CD4-positive, alpha-beta T cell treated with Interleukin-4 for 1 hour (primary cell): ENCODE results near the gene MTG2.
"Not testable (repeated sequence)": the region's sequence is repeated elsewhere in the genome, so short reads cannot be mapped to it uniquely, and the experiment has no call there.

Experiments
- DNase-seq, 2 donors: peaks; one replicate each; pipeline ENCODE4 v3.0.0-alpha.2; 2020 to 2022

Gene MTG2

DNA sequence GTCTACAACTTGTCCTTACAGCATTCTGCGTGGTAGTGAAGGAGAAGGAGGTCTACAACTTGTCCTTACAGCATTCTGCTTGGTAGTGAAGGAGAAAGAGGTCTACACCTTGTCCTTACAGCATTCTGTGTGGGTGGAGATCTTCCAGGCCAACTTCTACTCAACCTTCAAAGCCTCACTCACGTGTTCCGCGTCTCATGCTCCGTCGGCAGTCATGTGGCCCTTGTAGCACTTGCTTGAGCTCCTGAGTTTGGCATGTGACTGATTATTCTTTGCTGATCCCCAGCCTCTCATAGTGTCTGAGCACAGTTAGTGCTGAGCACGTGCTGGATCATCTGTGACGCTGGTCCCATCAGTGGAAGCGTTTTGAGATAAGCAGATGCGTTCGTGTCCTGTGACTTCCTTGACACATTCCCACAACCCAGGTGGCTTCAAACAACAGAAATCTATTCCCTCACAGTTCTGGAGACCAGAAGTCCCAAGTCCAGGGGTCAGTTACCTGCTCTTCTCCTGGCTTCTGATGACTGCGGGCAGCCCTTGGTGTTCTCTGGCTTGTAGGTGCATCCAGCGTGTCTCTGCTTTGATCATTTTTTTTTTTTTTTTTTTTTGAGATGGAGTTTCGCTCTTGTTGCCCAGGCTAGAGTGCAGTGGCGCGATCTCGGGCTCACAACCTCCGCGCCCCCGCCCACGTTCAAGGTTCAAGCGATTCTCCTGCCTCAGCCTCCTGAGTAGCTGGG lies 36.6 kb upstream of the MTG2 start:
- no peak for DNase-seq

DNA sequence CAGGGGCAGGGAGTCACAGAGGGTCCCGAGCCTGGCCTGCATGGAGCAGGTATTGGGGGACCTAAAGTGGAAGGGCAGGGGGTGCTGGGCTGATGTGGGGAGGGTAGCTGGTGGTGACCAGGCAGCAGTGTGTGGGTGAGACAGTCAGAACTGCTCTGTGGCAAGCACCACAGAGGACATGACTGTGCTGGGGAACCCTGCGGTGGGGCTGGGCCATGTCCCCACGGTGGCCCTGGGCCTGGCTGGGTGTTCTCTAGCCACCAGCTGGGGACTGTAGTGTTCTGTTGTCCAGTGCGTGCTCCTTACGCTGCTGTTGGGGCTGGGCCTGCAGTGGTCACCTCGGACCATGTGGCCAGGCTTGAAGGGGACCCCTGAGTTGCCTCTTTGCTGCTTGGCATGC lies 35.7 kb upstream of the MTG2 start:
- no peak for DNase-seq

DNA sequence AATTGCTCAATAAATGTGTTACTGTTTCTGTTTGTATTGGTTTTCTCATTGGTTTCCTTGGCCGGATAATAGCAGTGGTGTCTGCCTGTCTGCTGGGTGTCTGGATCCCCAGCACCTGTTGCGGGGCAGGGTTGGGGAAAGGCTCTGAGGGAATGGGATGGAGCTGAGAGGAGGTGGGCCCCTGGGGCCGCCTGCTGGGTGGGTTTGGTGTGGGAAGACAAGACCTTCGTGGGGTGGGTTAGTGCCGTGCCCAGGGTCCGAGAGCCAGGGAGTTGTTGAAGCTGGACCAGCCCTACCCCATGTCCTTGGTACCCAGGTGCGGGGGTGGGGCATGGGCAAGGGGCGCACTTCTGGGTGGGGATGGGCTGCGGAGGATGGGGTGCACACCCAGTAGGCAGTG lies 35.3 kb upstream of the MTG2 start:
- no peak for DNase-seq

DNA sequence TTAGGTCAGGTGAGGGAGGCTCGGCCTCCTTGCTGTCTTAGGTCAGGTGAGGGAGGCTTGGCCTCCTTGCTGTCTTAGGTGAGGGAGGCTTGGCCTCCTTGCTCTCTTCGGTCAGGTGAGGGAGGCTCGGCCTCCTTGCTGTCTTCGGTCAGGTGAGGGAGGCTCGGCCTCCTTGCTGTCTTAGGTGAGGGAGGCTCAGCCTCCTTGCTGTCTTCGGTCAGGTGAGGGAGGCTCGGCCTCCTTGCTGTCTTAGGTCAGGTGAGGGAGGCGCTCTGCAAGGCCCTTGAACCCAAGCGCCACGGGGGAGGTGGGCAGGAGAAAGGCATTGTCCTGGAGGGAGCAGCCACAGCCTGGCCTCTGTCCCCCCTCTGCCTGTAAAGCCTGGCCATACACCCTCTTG lies 34.4 kb upstream of the MTG2 start:
- DNase-seq, result not testable (repeated sequence)

DNA sequence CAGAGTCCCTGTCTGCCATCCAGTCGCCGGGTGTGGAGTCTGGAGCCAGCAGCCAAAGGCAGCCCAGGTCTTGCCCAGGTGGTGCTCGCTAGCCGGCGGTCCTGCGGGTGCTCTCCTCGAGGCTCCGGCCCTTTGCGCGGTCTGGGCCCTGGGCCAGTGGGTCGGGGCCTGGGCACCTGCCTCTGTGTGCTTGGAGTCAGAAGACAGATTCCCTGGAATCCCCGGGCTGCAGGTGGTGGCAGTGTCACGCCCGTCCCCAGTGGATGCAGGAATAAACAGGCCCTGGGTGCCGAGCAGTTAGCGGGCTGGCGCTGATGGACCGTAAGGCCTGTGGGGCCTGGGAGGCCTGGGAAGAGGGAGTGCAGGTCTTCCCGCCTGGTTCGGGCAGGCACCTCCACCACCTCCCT lies 33.9 kb upstream of the MTG2 start:
- DNase-seq, result no peak

DNA sequence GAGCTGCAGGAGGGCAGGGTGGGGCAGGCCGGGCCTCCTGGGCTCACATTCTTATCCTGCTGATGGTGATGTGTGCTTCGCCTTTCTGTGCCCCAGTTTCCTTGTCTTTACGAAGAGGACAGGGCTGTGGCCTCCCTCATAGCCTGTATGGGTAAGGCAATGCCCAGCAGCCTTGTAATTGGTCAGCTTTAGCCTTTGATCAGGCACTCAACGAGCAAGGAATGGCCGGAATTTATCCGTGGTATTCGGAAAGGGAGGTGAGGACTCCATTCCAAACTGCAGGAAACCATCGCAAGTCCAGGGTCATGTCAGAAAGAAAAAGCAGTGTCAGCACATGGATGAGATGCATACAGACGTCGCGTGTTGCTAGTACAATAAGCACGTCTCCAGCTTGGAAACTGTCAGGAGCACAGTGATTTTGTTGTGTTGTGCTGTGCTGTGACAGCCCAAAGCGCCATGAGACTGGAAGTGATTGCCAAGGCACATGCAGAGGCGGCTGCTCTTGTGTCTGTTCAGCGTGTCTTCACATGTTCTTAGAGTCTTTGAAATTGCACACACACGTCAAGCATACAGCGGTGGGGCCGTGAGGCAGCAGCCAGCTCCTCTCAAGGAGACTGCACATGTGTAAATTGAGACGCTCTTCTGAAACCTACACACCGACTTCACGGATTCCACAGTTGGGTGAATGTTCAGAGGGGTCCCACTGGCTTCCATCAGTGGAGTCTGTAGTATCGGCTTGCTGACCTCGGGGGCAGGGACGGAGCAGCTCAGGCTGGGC lies 33.1 kb upstream of the MTG2 start:
- no peak for DNase-seq

DNA sequence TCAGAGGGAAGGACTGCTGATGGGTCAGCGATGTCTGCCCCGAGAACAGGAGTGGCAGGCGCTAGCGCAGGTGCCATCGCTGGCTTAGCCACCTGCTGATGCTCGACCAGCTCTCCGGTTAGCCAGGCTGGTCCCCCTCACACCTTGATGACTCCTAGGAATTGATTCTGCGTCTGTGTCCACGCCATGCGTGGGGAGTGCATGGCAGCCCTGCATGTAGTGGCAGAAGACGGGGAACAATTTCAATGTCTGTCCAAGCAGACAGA lies 32.6 kb upstream of the MTG2 start:
- no peak for DNase-seq

DNA sequence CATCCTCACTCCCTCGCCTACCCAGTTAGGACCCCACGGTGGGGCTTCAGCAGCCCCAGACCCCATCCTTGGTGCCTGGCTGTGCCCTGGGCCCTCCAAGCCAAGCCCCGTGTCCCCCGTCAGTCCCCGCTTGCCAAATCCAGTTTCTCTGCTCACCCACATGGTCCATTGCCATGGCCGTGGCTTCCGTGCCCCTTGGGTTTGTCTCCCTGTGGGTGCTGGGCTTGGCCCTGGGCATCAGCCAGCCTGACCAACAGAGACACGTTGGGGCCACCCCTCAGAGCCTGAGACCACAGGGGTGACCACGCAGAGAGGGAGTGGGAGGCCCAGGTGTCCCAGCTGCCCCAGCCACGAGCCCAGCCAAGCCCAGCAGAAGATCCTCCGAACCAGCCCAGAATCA lies 31.6 kb upstream of the MTG2 start:
- no peak for DNase-seq

DNA sequence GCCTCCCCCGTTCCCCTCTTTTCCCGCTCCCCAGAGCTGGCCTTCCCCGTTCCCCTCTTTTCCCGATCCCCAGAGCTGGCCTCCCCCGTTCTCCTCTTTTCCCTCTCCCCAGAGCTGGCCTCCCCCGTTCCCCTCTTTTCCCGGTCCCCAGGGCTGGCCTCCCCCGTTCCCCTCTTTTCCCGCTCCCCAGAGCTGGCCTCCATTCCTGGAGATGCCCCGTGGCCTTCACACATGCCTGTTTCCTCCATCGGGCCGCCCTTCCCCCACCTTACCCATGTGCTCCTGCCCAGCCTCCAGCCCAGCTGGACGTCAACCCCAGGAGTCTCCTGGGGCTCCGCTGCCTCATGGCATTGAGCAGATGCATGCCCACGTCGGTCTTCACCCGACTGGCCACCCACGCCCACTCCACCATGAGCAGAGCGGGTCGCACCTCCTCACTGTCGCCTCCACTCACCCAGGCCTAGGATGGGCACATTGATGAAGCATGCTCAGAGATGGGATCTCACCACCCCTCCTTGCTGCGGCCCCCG lies 30.9 kb upstream of the MTG2 start:
- no peak for DNase-seq

DNA sequence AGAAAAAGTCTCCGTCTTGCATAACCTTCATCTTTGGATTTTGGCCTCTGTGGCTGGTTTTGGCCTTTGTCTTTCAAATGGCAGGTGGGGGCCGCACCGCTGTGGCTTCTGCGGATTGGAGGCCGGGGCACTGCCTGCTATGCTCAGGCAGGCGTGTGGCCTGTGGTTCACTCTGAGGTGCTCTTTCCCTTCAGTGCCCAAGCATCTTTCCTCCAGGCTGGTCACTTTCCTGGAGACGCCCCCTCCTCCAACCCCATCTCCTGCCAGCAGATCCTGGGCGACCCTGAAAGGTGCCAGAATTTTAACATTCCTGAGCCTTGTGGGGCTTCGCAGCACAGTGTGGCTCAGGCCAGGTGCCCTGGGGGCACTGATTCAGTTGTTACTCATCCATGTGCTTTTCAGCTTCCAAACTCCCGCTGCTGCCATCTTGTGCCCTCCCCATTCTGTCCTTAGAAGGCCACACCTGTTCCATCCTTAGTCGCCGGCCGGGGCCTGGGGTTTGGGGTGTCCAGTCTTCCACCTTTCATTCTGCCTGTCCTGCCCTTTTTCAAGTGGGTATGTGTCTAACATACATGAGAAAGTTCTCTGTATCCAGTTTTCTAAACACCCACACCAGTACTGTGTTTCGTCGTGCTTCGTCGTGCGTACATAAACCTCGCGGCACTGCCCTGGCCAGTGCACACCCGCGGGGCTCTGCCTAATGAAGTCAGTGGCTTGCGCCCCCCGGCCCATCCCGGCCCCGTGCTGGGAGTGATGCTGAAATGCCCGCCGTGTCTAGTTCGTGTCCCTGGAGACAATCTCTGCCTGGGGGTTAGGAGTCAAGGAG lies 27.2 kb upstream of the MTG2 start:
- DNase-seq, result no peak

DNA sequence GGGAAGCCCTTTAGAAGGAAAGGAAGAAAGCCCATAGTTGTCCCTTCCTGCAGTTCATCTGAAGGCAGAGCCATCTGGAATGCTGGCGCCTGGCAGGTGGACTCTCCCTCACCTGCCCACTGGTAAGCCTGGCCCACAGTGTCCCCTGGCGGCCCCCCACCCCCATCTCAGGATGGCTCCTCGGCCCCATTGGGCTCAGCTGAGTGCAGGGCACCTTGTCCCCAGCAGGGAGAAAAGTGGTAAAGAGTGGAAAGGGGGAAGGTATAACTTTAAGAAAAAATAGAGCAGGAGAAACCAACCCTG lies 26.6 kb upstream of the MTG2 start:
- no peak for DNase-seq

DNA sequence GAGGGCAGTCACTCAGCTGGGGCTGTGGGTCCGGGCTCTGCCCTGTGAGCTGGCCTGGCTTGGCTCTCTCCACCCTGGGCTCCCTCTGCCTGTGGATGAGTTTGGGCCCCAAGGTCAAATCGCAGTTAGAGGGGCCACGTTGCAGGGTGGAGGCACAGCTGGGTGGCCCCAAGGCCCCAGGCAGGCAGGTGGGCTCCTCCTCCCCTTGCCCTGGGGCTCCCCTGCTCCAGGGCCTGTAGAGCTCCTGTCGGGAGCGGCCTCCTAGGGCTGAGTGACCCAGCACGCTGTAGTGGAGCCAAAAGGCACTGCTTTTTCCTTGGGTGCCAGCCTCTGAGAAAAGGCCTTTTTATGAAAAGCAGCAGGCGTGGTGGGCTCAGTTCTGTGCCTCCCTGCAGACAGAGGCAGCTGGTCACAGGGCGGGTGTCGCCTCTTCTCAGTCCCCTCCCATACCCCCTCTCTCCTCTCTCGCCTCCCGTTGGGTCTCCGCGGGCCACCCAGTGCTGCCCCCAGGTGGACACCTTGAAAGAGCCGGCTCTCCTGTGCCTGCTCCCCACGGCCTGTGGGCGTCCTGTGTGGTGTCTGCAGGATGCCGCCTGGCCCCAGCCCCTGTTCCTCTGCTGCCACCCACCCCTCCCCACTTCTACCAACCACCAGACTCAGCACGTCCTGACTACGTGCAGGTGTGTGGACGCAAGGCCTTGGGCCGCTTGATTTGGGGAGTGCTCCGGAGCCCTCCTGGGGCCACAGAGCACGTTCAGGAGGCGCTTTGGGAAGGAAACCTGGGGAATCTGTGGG lies 26.0 kb upstream of the MTG2 start:
- peak; percentile 75 to 79 for DNase-seq

DNA sequence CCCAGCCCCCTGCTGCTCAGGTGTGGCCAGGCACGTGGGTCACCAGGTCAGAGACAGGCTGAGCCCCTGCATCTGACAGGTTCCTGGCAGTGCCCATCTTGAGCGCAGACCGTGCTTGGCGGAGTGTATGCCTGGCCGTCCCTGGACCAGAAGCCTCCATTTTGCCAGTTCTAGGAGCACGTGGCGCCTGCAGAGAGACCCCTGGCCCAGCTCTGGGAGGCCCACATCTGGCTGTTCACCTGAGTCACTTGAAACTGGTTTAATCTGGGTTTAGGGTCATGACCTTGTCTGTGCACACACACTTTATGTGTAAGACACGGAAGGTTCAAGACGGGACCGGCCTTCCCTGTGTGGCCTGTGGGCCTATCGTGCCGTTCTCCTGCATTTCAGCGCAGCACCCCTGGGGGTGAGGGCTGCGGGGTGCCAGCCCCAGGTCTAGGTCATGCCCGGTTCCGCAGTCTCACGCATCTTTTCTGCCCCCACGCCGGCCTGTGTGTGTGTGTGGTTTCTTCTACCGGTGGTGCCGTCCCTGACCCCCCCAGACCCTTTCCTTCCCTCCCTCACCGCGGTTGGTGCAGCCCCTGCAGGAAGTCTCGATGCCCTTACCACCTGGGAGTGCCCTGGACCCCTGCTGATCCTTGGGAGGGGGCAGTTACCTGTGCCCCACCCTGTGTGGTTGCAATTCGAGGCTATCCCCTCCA lies 25.3 kb upstream of the MTG2 start:
- no peak for DNase-seq

DNA sequence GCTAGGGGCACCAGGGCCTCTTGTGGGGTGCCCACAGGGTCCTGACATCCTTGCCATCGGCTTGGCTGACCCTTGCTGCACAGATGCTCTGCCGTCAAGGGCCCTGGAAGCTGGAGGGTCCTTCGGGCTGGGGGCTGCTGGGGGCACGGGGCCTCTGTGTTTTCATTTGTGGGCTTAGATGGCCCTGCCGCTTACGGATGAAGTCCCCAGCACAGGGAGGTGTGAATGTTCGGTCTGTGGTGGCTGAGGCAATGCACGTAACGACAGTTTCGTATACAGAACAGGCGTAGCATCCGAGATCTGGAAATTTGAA lies 24.8 kb upstream of the MTG2 start:
- DNase-seq, result no peak

DNA sequence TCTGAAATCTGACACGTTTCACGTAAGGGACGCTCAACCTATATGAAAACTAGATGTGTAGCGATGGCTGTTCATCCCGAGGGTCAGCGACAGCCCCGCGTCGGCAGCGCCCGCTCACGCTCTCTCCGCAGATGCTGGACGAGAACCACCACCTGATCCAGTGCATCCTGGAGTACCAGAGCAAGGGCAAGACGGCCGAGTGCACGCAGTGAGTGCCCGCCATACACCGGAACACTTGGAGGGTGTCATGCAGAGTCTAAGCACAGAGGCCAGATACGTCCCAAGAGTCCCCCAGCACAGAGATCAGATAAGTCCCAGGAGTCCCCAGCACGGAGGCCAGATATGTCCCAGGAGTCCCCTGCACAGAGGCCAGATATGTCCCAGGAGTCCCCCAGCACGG lies 24.3 kb upstream of the MTG2 start:
- DNase-seq, result no peak

DNA sequence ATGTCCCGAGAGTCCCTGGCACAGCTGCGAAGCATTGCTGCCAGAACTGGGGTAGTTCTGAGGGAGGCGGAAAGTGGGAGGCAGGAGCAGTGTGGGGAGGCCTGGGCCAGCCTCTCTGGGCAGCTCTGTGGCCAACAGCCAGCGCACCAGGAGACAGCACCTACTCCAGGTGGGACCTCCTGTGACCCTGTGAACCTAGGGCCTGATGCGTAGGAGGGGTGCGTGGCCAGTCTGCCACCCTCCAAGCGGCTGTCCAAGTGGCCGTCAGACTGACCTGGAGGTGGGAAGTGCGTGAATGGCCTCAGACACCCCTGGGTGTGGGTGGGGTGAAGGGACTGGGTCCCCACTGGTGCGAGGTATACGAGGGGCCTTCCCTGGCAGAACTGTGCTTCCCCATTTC lies 23.8 kb upstream of the MTG2 start:
- DNase-seq, result no peak

DNA sequence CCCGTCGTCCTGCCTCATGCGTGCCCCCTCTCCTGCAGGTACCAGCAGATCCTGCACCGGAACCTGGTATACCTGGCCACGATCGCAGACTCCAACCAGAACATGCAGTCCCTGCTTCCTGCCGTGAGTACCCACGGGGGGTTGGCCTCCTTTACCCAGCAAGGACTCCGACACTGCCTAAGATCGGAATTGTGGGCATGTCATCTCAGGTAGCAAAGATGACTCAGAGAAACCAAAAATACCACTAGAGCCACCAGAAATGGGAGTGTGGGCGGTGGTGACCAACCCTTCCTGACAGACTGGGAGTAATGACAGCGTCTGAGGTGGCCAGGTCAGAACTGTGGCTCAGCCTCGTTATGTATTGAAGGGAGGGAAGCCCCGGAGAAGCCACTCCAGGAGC lies 23.0 kb upstream of the MTG2 start:
- no peak for DNase-seq

DNA sequence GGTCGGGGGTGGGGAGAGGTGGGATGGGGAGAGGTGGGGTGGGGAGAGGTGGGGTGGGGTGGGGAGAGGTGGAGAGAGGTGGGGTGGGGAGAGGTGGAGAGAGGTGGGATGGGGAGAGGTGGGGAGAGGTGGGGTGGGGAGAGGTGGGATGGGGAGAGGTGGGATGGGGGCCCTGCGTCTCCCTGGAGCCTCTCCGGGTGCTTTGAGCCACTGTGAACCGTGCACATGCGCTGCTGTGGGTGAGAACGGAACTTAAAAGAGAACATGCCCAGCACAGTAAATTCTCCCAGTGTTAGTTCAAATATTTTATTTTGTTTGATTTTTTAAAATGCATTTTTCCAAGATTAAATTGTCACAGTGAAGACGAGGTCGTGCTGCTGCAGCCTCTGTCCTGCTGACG lies 22.6 kb upstream of the MTG2 start:
- no peak for DNase-seq

DNA sequence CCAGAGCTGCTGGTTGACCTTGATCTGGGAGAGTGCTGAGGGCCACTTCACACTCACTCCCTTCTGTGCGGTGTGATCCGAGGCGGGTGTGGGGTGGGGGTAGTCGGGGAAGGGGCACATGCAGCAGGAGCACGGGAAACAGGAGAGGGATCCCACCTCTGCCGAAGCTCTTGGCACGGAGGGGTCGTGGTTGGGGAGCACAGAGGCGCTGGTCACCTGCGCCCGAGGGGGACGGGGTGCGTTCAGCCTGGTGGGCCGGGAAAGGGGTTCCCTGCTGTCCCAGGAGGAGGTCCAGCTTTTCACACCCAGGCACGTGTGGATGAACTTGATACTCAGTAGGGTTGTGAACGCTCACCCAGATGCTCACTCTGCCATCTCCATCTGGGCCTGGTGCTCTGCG lies 22.0 kb upstream of the MTG2 start:
- DNase-seq, result no peak

DNA sequence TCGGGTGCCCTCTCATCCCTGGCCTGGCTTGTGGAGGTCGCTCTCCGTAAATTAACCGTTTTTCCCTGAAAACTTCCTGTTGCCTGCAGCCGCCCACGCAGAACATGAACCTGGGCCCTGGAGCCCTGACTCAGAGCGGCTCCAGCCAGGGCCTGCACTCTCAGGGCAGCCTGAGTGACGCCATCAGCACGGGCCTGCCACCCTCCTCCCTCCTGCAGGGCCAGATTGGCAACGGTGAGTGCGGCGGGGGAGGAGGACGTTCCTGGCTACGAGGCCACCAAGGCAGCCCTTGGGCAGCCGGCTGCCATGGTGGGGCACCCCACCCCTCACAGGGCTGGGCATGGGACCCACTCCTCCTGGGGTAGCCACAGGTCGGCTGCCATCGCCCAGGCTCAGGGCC lies 21.5 kb upstream of the MTG2 start:
- no peak for DNase-seq

DNA sequence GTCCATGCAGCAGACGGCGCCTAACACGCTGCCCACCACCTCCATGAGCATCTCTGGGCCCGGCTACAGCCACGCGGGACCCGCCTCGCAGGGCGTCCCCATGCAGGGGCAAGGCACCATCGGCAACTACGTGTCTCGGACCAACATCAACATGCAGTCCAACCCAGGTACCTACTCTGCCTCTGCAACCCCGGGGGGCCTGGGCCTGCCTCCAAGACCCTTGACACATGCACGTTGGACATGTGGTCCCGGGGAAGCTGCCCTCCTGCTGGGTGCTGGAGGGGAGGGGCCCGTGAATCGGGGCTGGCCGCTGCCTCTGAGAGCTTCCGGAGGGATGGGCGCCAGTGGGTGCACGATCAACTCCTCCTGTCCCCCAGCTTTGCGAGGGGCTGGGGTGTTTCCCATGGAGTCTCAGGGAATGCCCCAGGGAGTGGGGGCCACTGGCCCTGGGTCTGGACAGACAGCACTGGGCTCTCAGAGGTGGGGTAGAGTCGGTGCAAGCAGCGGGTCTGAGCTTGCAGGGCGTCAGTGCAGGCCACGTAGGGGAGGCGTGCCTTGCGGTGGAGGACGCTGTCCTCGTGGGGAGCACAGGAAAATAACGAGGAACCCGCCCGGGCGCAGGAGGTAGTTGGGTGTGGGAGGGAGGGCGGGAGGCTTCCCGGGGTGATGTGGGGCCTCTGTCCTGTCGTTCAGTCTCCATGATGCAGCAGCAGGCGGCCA lies 19.9 kb upstream of the MTG2 start:
- no peak for DNase-seq

DNA sequence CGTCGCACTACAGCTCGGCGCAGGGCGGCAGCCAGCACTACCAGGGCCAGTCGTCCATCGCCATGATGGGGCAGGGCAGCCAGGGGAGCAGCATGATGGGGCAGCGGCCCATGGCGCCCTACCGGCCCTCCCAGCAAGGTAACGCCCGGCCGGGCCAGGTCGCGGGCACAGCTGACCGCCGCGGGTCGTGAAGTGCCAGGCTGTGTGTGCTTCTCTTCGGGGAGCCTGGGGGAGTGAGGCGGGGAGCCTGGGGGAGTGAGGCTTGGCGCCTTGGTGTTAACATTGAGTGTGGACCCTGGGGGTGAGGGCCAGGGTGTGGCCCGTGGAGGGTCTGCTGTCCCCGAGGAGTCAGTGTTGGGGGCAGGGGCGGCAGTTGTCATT lies 19.4 kb upstream of the MTG2 start:
- no peak for DNase-seq
